Measurements from ENCODE around the gene RGS3. TPM values are rescaled to one million over a fixed set of nuclear protein-coding genes. Genes with fewer than 3 reads are reported as not detected.

The RGS3 gene
- total RNA-seq, 4 donors from 2014 or later: 11.0 to 18.8 (median 16.0) TPM

- 96% methylated on average over 2 of the region's 2 CpGs for WGBS
- TF ChIP-seq POLR2A (IDR thresholded peaks at IDR 0.05): no peak
- no peak for TF ChIP-seq POLR2AphosphoS5 (IDR thresholded peaks at IDR 0.05)
- TF ChIP-seq EP300 (IDR thresholded peaks at IDR 0.05): no peak
- no peak for TF ChIP-seq CTCF (IDR thresholded peaks at IDR 0.05)
- H3K4me3 ChIP-seq: no peak overlapping the region
- no peaks in the 10 kb centered on the region for H3K9me3 ChIP-seq
- H3K27me3 ChIP-seq: no peaks in the 10 kb centered on the region
- no peaks in the 10 kb centered on the region for H3K36me3 ChIP-seq
- no peak for DNase-seq (ENCODE audit: low spot score in 2 of 2)
- H3K4me1 ChIP-seq: no peaks in the 10 kb centered on the region
- no peak overlapping the region for H3K27ac ChIP-seq
Measured at GRCh38 chr9:113444736-113445135, 18.8 kb upstream of the RGS3 start.

GRCh38 chr9:113446323-113446740 lies 17.2 kb upstream of the RGS3 start:
- H3K36me3 ChIP-seq: no peaks in the 10 kb centered on the region
- no peak overlapping the region for H3K4me3 ChIP-seq
- TF ChIP-seq EP300 (IDR thresholded peaks at IDR 0.05): no peak
- no peak for TF ChIP-seq POLR2A (IDR thresholded peaks at IDR 0.05)
- peak; percentile 30 to 45 for TF ChIP-seq CTCF (IDR thresholded peaks at IDR 0.05)
- no peaks in the 10 kb centered on the region for H3K4me1 ChIP-seq
- no peak for DNase-seq (ENCODE audit: low spot score in 2 of 2)
- 57% methylated on average over 3 of the region's 3 CpGs for WGBS
- H3K27ac ChIP-seq: no peak overlapping the region
- H3K9me3 ChIP-seq: no peaks in the 10 kb centered on the region
- H3K27me3 ChIP-seq: no peaks in the 10 kb centered on the region

GRCh38 chr9:113449376-113449775 lies 14.2 kb upstream of the RGS3 start:
- WGBS: 62% methylated on average over 2 of the region's 2 CpGs
- no peaks in the 10 kb centered on the region for H3K4me1 ChIP-seq
- H3K27ac ChIP-seq: no peak overlapping the region
- H3K36me3 ChIP-seq: no peaks in the 10 kb centered on the region
- H3K4me3 ChIP-seq: no peak overlapping the region
- H3K27me3 ChIP-seq: no peaks in the 10 kb centered on the region
- H3K9me3 ChIP-seq: no peaks in the 10 kb centered on the region
- TF ChIP-seq POLR2AphosphoS5 (IDR thresholded peaks at IDR 0.05) (no peak), POLR2A (IDR thresholded peaks at IDR 0.05) (no peak), CTCF (IDR thresholded peaks at IDR 0.05) (no peak), EP300 (IDR thresholded peaks at IDR 0.05) (no peak)
- no peak for DNase-seq (ENCODE audit: low spot score in 2 of 2)

GRCh38 chr9:113452113-113452605 lies 11.4 kb upstream of the RGS3 start:
- Histone ChIP-seq H3K27ac (no peak overlapping the region), H3K27me3 (no peaks in the 10 kb centered on the region), H3K4me1 (peaks cover 14% of the 10 kb centered on the region), H3K4me3 (no peak overlapping the region), H3K9me3 (no peaks in the 10 kb centered on the region), H3K36me3 (no peaks in the 10 kb centered on the region)
- WGBS: 78% methylated on average over 4 of the region's 4 CpGs
- TF ChIP-seq POLR2A (IDR thresholded peaks at IDR 0.05) (no peak), CTCF (IDR thresholded peaks at IDR 0.05) (no peak), POLR2AphosphoS5 (IDR thresholded peaks at IDR 0.05) (no peak), EP300 (IDR thresholded peaks at IDR 0.05) (no peak)
- no peak for DNase-seq (ENCODE audit: low spot score in 2 of 2)

GRCh38 chr9:113454914-113455761 lies 8.4 kb upstream of the RGS3 start:
- 32% methylated on average over 5 of the region's 5 CpGs for WGBS
- DNase-seq (ENCODE audit: low spot score in 2 of 2): no peak
- H3K9me3 ChIP-seq: no peaks in the 10 kb centered on the region
- H3K27me3 ChIP-seq: no peaks in the 10 kb centered on the region
- TF ChIP-seq EP300 (IDR thresholded peaks at IDR 0.05): no peak
- TF ChIP-seq CTCF (IDR thresholded peaks at IDR 0.05): no peak
- no peak for TF ChIP-seq POLR2A (IDR thresholded peaks at IDR 0.05)
- no peak for TF ChIP-seq POLR2AphosphoS5 (IDR thresholded peaks at IDR 0.05)
- H3K36me3 ChIP-seq: no peaks in the 10 kb centered on the region
- H3K4me3 ChIP-seq: no peak overlapping the region
- H3K4me1 ChIP-seq: peaks cover 14% of the 10 kb centered on the region
- H3K27ac ChIP-seq: peak overlapping the region; percentile 55
